ENCODE results near the gene KRABD2.

Gene KRABD2

DNA sequence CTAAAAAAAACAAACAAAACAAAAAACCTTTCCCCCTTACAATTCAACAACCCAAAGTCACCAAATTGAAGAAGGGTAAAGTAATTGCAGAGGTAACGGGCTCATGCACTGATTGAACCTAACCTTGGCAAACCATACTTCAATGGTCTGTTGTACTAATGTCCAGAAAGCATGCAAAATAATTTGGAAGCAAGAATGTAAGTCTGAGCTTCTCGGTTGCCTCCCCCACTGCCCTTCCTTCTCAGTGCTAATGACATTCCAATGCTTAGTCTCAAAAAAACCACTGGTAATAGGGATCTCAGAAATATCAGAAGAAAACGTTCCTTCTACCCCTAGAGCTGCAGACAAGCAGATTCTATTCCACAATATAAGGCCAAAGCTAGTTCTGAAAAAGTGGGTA is 15.8 kb downstream of the KRABD2 start:
- Histone ChIP-seq H2AFZ (ENCODE audit: low read length) (no peak overlapping the region), H2AK5ac (ENCODE audit: insufficient read length, low read length) (no peak overlapping the region), H3T11ph (ENCODE audit: low read length) (no peak overlapping the region), H3K79me1 (ENCODE audit: insufficient read depth, low read depth, low read length, poor library complexity, severe bottlenecking) (no peaks in the 10 kb centered on the region), H3K9ac (ENCODE audit: extremely low read depth, insufficient read length, low read length) (no peak overlapping the region), H2BK120ac (ENCODE audit: low read depth, low read length, poor library complexity, severe bottlenecking) (no peak overlapping the region), H2BK20ac (ENCODE audit: low read depth, low read length, poor library complexity, severe bottlenecking) (no peak overlapping the region), H2BK12ac (ENCODE audit: insufficient read length, low read depth, low read length) (no peak overlapping the region), H3K23ac (ENCODE audit: insufficient read length, low read depth, low read length) (no peak overlapping the region), H3K23me2 (ENCODE audit: insufficient read length, low read depth, low read length, poor library complexity, severe bottlenecking) (no peaks in the 10 kb centered on the region), H4K20me1 (ENCODE audit: control insufficient read depth, insufficient read depth, insufficient read length) (no peaks in the 10 kb centered on the region), H3K79me2 (ENCODE audit: insufficient read depth, low read length) (no peaks in the 10 kb centered on the region), H4K8ac (replicated peaks; ENCODE audit: insufficient read length, low read depth, low read length) (no peak overlapping the region), H3K18ac (ENCODE audit: insufficient read length, low read depth, low read length) (no peak overlapping the region), H3K9me3 (ENCODE audit: control insufficient read depth, low read depth, low read length) (no peaks in the 10 kb centered on the region), H3K4me1 (ENCODE audit: insufficient read depth, low read length) (peaks cover 16% of the 10 kb centered on the region; the same call in 1 of the 2 replicates), H4K5ac (ENCODE audit: insufficient read length, low read depth, low read length) (no peak overlapping the region), H4K91ac (ENCODE audit: insufficient read length, low read depth, low read length) (no peak overlapping the region), H3K27ac (ENCODE audit: insufficient read length, low read depth, low read length) (no peak overlapping the region), H2BK15ac (ENCODE audit: low read depth, low read length) (no peak overlapping the region), H3K56ac (ENCODE audit: insufficient read length, low read depth, low read length) (no peak overlapping the region), H3K4me2 (ENCODE audit: insufficient read depth, insufficient read length, low read length) (no peak overlapping the region), H2BK5ac (ENCODE audit: insufficient read length, low read length) (no peak overlapping the region), H3K27me3 (ENCODE audit: insufficient read depth, low read length) (no peaks in the 10 kb centered on the region), H3K4ac (ENCODE audit: low read depth, low read length) (no peak overlapping the region), H3K14ac (ENCODE audit: insufficient read depth, low read length) (no peak overlapping the region)
- peaks cover 21 to 24% of the 10 kb centered on the region in 2 experiments for H3K4me1 Mint-ChIP-seq
- no CpG with 5 or more reads among the region's 3 CpGs for WGBS (ENCODE audit: extremely low coverage, insufficient read length, low lambda C conversion rate)
- H3K4me3 Mint-ChIP-seq, result no peak overlapping the region
- TF ChIP-seq CTCF (conservative IDR thresholded peaks at IDR 0.05), result no peak
- DNase-seq, result no peak
- H3K27ac Mint-ChIP-seq, result no peak overlapping the region
- peaks cover 0 to 6% (median 0%) of the 10 kb centered on the region in 3 experiments; a peak in 2 of 7 replicates for H3K36me3 Mint-ChIP-seq (ENCODE audit: insufficient read depth in 1 of 3, low read depth in 3 of 3)
- no peaks in the 10 kb centered on the region for H3K27me3 Mint-ChIP-seq (ENCODE audit: low read depth)
- H3K9me3 Mint-ChIP-seq, result peaks cover 0 to 3% of the 10 kb centered on the region in 2 experiments; a peak in 1 of 5 replicates

Measured in H9 (cell line).